Left ventricle myocardium superior (tissue), 1 donor: ENCODE results near the gene PADI3. TPM values are rescaled to one million over a fixed set of nuclear protein-coding genes. Genes with fewer than 3 reads are reported as not detected.

ENCODE experiments used
- ATAC-seq: fragments of 200-7000 bp; cut with Tn5 transposase; one replicate; pipeline ENCODE4 v1.9.1; 2020; ENCODE audit warnings: mild to moderate bottlenecking, moderate library complexity
- DNase-seq: peaks from one replicate; pipeline ENCODE4 v3.0.0-alpha.2; 2020
- intact Hi-C: fragments of 100-400 bp; cut with micrococcal nuclease; formaldehyde crosslinking; loops from one replicate; pipeline ENCODE4 v1.11.0; 2022
- total RNA-seq: library from RNA; stranded (reverse); fragmentation: NEBNext Ultra II Directional; extraction: Animal tissue kit (Norgen Biotek cat#: 25700); gene quantifications from one replicate; pipeline ENCODE4 v1.2.1, GENCODE V29; 2021
- donor health status: DM: no; HTN: yes; CAD: no; lungs with severe emphysema.

The PADI3 gene
- total RNA-seq, 1 donor from 2014 or later, result not detected

DNA sequence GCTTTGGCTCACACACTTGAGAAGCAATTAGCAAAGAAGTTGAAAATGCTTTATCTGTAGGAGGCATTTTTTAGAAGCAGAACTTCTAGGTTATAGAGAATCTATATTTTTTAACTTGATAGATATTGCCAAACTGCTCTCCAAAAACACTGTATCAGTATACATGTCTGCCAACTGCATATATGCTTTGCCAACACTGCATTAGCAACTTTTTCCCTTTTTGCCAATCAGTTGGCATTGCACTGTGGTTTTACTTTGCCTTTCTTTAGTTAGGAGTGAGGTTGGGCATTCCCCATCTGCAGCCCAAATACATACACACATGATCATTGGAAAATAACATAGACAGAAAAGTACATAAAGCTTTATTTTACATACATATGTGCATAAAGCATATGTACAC lies 15.0 kb downstream of the PADI3 start:
- intact Hi-C loops, result no loop called here
- no peak for DNase-seq
- ATAC-seq, result no peak

DNA sequence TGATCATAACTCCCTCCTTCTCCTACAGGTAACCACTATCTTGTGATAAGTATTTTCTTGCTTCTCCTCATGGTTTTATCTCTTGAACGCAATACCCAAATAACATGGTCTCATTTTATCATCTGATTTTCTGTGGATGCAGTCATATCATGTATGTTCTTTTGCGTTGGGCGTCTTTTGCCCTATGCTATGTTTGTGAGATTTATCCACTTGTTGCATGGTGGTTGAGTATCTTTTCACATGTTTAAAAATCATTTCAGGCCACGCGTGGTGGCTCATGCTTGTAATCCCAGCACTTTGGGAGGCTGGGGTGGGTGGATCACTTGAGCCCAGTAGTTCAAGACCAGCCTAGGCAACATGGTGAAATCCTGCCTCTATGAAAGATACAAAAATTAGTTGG lies 15.6 kb downstream of the PADI3 start:
- no peak for ATAC-seq
- DNase-seq, result no peak
- intact Hi-C loops, result no loop called here

DNA sequence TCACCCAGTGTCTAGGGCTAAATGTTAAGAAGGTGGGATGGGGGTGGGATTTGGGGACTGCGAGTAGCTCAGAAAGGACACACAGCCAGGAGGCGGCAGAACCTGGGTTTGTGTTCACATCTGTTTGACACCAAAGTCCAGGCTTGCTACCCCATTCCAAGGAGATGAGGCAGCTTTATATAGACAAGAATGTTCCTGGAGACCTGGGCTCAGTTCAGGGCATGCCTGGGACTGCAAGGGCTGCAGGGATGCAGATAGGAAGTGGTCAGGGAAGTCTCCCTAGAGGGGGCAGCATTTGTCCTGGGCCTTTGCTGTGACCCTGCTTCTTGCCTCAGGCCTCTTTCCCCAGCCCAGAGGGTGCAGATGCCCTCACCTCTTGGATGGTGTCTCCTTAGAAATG lies 16.3 kb downstream of the PADI3 start:
- ATAC-seq, result no peak
- no peak for DNase-seq
- intact Hi-C loops, result no loop called here

DNA sequence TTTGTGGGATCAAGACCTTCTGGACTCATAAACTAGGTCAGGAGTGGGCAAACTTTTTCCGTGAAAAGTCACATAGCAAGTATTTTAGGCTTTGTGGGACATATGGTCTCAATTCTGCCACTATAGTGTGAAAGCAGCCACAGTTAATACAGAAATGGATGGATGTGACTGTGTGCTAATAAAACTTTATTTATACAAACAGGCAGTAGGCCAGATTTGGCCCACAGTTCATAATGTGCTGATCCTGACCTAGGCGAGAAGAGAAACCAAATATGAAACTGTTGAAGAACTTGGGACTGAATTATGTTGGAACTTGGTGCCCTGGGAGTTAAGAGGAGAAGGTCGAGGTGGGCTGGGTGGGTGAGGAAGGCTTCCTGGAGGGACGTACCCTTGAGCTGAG lies 17.1 kb downstream of the PADI3 start:
- no peak for DNase-seq
- ATAC-seq, result no peak
- intact Hi-C loops, result no loop called here

DNA sequence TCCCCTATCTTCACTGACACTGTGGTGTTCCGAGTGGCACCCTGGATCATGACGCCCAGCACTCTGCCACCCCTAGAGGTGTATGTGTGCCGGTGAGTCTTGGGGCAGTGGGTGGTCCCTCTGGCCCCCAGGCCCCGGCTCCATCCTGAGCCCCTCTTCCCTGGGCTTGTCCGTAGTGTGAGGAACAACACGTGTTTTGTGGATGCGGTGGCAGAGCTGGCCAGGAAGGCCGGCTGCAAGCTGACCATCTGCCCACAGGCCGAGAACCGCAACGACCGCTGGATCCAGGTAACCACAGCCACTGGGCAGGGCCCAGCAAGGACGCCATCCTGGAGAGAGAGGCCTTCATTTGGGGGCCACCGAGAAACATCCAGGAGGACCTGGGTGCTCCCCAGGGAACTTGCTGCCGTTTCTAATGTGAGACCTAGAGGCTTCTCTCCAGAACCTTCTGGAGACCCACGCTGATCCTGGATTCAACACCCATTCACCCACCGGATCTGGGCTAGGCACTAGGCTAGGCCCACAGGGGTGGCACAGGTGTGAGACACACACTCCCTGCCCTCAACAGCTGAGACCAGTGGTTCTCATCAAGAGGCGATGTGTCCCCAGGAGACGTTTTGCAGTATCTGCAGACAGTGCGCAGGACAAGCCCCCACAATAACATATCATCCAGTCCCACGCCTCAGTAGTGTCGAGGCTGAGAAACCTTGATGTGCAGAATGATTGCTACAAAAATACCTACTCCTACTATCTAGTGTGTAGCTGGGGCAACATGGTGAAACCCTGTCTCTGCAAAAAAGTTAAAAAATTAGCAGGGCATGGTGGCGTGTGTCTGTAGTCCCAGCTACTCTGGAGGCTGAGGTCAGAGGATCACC lies 22.2 kb downstream of the PADI3 start:
- no peak for ATAC-seq
- DNase-seq, result no peak
- intact Hi-C loops, result no loop called here

DNA sequence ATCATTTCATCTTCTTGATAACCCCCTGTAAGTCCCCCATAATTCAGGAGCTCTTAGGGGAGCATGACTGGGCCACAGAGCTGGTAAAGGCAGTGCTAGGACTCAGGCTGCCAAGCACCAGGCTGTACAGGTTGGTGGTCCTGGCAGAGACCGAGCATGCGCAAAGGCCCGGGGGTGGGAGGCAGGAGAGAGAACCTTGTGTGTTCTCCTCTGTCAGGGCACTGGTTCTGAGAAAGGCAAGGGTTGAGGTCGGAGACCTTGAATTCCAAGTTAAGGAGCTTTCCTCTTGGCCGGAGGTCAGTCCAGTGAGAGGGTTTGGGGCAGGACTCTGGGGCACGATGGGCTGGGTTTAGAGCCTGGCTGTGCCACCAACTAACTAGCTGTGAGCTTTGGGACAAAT lies 23.2 kb downstream of the PADI3 start:
- DNase-seq (no peak), ATAC-seq (no peak)
- intact Hi-C loops, result no loop called here

DNA sequence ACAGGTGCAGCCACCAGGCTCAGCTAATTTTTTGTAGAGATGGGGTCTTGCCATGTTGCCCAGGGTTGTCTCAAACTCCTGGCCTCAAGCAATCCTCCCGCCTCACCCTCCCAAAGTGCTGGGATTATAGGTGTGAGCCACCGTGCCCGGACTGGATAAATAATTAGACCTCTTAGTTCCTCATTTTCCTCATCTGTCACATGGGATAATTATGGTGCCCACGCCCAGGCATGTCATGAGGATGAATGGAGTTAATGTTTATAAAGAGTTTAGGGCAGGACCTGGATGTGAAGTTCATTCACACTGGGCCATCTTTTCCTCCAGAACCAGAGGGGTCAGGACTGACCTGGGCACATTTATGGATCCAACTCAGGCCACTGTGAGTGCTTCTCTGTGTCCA lies 23.7 kb downstream of the PADI3 start:
- intact Hi-C loops, result no loop called here
- DNase-seq, result no peak
- no peak for ATAC-seq

DNA sequence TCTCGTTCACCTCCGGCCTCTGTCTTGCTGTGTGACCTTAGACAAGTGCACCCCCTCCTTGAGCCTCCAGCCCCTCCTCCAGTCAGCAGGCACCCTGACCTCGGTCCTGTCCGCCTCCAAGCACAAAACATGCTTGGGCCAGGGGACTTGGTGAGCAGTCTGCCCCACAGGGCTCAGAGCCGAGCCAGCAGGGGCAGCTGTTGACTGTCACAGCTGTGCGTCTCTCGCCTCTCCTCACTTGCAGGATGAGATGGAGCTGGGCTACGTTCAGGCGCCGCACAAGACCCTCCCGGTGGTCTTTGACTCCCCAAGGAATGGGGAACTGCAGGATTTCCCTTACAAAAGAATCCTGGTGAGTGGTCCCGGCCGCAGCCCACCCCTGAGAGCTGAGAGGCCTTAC lies 24.2 kb downstream of the PADI3 start:
- DNase-seq (no peak), ATAC-seq (no peak)
- intact Hi-C loops, result no loop called here

DNA sequence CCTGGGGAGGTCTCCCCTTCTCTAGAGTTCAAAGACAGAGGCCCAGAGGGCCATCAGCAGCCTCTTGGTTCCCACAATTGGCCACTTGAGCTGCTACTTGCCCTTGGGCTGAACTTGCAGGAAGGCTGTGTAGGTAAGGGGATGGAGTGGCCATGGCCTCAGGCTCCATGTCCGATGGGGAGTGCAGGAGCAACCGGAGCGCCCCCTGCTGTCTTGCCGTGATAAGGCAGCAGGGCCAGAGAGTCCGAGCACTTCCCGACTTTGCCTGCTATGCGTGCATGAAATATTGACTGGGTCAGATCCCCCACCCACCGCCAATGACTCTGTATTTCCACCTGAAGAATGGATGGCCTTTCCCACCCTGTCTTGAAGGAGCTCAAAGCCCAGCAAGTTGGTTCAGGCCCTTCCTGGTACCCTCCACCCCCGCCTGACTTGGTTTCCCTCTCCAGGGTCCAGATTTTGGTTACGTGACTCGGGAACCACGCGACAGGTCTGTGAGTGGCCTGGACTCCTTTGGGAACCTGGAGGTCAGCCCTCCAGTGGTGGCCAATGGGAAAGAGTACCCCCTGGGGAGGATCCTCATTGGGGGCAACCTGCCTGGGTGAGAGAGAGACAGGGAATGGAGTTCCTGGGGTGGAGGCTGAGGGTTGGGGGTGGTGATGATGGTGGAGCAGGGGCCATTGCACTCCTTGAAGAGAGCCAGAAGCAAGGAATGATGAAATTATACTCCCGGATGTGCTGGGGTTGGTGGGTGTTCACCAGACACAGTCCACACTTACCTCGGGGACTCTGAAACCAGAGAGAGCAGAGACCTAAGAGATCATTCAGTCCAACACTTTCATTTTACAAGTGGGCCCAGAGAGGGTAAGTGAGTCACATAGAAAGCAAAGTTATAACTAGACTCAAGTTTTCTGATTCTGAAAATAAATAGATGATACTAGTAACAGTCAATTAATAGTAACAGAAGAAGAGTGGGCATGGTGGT lies 25.6 kb downstream of the PADI3 start:
- ATAC-seq (peak; percentile 27), DNase-seq (peak; percentile 51)
- intact Hi-C loops, result no loop called here

DNA sequence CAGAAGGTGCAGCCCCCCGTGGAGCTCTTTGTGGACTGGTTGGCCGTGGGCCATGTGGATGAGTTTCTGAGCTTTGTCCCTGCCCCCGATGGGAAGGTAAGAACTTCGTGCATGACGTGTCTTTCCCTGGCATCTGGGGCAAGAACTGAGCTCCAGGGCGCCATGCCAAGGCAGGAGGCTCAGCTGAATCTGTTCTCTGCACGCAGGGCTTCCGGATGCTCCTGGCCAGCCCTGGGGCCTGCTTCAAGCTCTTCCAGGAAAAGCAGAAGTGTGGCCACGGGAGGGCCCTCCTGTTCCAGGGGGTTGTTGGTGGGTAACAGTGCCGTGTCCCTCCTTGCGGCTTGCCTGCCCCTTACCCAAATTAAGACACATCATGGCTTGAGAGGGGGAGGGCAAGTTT lies 27.7 kb downstream of the PADI3 start:
- intact Hi-C loops, result no loop called here
- ATAC-seq (no peak), DNase-seq (peak; percentile 41)

DNA sequence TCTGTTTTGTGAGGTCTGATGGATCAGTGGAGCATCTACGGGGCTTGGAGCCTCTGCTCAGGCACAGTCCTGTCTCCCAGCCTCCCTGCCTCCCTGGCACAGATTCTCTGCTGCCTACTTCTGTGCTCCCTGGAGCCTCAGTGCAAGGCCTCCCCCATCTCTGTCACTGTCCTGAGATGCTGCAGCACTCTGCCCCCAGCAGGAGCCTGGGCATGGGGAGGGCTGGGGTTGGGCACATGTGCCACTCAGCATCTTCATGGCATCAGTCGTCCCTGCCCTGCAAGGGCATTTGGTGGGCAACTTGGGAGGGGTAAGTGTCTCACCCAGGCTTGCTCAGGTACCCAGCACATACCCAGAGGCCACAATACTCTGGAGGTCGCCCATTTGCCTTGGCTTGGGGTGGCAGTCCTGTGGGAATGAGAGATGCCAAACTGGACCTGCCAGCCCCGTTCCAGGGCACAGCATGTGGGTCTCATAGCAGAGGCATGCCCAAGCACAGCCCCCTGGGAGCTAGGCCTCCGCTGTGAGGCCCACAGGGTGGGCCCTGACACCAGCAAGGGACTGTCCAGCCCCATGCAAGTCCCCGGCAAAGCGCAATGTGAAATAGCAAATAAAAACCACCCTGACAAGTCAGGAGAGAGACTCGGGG lies 28.7 kb downstream of the PADI3 start:
- intact Hi-C loops, result no loop called here
- ATAC-seq (no peak), DNase-seq (no peak)

DNA sequence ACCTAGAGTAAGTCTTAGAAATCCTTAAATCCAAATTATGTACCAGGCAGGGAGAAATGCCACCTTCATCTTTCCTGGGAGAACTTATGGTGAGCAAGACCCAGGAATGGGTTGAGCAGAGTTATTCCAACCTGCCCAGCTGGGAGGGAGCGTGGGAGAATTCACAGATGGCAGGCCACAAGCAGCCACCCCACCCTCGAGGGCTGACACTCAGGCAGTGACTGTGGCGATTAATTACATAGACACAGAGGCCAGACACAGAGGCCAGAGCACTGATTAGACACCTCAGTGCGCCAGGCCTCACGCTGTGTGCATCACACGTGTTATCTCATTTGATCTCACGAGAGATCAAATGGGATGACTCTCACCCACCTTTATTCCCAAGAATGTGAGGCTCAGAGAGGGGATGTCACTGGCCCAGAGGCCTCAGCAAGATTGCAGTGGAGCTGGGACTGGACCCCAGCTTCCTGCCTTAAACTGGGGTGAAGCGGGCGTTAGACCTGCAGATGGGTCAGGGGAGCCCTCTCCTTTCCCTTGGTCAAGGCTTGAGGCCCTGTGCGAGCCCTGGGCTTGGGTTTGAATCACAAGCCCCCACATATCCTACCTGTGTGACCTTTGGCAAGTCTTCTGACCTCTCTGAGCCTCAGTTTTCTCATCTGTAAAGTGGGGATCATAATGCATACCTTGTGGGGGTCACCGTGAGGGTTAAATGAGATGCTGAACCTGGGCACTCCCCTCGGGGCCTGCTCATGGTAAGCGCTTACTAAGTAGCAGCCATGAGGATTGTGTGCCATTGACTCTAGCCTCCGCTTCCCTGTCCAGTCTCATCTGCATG lies 30.3 kb downstream of the PADI3 start:
- intact Hi-C loops, result no loop called here
- no peak for ATAC-seq
- DNase-seq, result no peak

DNA sequence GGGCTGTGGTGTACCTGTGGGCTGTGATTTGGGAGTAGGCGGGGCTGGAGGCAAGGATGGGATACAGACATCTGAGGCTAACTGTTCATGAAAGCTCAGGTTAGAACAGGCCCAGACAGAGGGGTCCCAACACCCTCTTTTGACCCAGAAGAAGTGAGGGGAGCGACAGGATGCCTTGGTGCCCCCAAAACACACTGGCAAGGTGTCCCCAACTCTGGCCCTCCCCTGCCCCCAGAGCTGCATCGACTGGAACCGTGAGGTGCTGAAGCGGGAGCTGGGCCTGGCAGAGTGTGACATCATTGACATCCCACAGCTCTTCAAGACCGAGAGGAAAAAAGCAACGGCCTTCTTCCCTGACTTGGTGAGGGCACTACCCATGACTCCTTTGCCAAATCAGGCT lies 31.5 kb downstream of the PADI3 start:
- DNase-seq, result no peak
- intact Hi-C loops, result no loop called here
- ATAC-seq, result no peak

DNA sequence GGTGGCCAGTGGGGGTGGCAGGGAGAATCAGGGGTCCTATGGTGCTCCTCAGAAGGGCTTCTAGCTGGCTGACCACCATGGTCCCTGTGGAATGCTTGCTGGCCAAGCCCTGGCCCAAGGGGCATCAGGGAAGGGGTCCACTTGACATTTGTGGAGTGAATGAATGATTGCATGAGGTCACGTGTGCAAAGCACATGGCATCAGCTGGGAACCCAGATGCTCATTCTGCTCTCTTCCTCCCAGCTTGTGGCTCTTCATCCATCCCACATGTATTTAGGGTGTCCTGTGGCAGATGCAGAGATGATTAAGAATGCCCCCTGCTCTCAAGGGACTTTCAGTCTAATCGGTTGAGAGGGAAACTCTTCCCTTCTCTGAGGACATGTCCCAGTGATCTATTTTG lies 32.0 kb downstream of the PADI3 start:
- no peak for ATAC-seq
- intact Hi-C loops, result no loop called here
- DNase-seq, result no peak

DNA sequence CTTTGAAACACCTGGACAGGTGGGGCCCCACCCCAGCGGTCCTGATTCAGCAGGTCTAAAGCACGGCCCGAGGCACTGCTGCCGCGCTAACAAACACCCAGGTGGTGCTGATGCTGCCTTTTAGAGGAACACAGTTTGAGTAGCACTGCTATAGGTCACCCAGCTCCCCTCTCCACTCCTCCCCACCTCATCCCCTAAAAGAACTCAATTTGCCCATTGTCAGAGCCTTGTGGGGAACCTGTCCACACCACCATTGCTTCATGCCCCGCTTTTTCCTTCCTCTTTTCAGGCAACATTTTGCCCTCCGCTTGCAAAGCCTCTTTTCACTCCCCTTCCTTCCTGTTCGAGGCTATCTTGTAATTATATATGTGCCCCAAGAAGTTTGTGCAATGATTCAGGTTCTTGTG lies 32.9 kb downstream of the PADI3 start:
- no peak for DNase-seq
- no peak for ATAC-seq
- intact Hi-C loops, result no loop called here

DNA sequence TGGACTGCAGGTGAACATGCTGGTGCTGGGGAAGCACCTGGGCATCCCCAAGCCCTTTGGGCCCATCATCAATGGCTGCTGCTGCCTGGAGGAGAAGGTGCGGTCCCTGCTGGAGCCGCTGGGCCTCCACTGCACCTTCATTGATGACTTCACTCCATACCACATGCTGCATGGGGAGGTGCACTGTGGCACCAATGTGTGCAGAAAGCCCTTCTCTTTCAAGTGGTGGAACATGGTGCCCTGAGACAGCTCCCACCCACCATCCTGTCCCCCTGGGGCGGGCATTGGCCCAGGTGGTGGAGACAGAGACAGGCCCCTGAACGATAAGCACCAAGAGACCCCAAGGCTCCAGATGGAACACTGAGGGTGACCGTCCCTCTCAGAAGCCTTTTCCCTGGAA lies 33.9 kb downstream of the PADI3 start:
- ATAC-seq (no peak), DNase-seq (no peak)
- intact Hi-C loops, result no loop called here

DNA sequence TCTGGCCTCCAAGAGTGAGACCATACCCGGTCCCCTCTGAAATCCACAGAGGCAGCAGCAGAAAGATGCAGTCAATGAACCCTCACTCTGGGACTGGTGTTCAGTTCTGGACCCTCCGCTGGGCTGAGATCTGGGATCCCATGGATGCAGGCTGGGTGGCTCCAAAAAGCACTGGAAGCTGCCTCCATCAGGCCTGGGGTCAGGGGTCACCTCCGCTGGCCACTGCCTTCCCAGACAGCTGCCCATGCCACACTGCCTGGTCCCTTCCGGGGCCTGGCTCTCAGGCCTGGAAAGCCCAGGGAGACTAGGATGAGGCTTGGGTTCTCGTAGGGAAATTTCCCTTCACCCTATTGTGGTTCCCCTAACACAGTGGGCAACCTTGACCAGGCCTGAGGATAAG lies 37.7 kb downstream of the PADI3 start:
- DNase-seq (no peak), ATAC-seq (no peak)
- intact Hi-C loops, result no loop called here

DNA sequence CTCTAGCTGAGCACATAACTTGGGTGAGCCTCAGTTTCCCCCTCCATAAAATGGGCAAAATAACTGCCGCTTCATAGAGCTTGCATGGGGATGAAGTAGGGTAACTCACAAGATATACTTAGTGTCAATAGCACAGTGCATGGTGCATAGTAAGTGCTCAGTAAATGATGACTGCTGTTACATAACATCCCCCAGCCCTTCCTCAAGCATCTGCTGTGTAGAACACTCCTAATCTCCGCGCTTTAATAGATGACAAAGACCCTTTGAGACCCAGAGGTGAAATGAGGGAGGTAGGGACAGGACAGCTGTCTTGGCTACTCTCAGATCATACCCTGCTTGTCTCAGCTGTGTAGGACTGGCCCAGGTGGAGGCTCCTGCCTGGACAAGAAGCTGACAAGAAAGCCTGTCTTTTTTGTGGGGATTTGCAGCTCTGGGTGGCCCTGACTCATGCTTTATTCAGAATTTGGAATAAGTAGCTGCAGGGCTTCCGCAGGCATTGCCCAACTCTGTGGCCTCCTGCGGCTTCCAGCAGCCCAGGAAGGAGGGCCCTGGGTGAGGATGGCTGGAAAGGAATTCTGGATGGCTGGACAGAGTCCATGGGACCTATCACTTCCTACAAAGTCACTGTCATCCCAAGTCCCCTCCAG lies 38.4 kb downstream of the PADI3 start:
- no peak for ATAC-seq
- intact Hi-C loops, result no loop called here
- DNase-seq, result no peak

DNA sequence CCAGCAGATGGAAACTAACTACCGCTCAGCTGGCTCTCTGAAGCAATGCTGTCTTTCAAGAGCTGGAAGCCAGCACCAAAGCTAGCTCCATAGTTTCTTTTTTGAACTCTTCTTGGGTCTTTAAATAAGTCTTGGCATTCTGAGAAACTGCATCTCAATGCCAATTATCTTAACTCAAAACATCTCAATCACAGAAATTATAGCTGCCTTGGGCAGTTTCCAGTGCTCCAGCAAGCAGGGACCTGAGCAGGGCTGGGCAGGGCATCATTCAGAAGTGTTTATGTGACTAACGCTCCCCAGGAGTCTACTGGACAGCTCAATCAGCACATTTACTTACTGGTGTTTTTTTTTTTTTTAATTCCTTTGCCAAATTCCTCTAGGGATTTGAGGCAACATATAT lies 40.8 kb downstream of the PADI3 start:
- intact Hi-C loops, result no loop called here
- ATAC-seq (no peak), DNase-seq (no peak)
